ENCODE results near the gene NT5C3B. TPM values are rescaled to one million over a fixed set of nuclear protein-coding genes. Genes with fewer than 3 reads are reported as not detected.

Gene NT5C3B
- polyA plus RNA-seq (2013): 45.0 and 48.0 TPM in 2 replicates

DNA sequence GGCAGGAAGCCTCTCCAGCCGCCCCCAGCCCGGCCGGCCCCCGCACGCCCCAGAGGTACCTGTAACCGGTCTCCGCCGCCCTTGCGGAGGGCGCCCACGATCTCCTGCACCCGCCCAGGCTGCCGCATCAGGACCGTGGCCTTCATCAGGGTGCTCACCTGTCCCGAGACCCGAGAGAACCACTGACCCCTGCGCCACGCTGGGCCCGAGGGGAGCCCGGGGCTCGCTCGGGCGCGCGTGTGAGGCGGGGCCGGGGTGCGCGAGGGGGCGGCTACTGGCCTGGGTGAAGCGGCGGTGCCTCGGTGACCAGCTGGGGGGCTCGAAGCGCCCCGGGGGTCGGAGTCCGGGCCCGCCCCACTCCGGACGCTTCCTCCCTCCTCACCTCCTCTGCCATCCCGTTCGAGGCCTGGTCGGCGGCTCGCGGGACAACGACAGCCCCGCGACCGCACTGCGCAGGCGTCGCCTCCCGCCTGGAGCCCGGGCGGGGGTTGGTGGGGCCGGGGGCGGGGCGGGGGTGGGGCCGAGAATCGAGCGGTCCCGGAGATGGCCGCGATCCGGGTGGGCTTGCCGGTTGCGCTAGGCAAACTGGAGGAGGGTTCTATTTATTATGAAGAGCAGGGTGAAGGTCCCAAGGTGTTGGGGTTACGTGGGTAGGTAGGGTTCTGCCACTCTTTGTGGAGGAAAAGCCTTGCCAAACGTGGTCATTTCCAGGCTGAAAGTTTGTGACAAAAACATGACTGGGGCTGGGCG is at the start of gene NT5C3B:
Gene NT5C3B (minus strand): TSS at position 433 of the 750 bp plus-strand sequence. CDS start 39 bp downstream, at position 394.
- Histone ChIP-seq H3K4me2 (ENCODE audit: low read length) (peak within 1 kb of the TSS; percentile 91), H3K79me2 (ENCODE audit: control insufficient read depth, insufficient read depth, low read length, poor library complexity) (peaks cover 4% of the 10 kb centered on the region), H3K27me3 (ENCODE audit: insufficient read depth, low read length) (no peaks in the 10 kb centered on the region), H3K9ac (ENCODE audit: low read length) (peak within 1 kb of the TSS; percentile 79), H4K12ac (ENCODE audit: low read depth, low read length) (peak within 1 kb of the TSS; percentile 91), H2BK12ac (ENCODE audit: low read length) (peak within 1 kb of the TSS; percentile 74), H4K91ac (ENCODE audit: low read depth, low read length) (peak within 1 kb of the TSS; percentile 50), H3K27ac (ENCODE audit: low read depth, low read length) (no peak within 1 kb of the TSS), H3K4ac (ENCODE audit: low read depth, low read length) (peak within 1 kb of the TSS; percentile 18), H2BK120ac (ENCODE audit: insufficient read depth, low read length, poor library complexity) (peak within 1 kb of the TSS; percentile 83), H4K8ac (ENCODE audit: low read depth, low read length) (peak within 1 kb of the TSS; percentile 80), H3K79me1 (ENCODE audit: low read length) (peaks cover 5% of the 10 kb centered on the region), H2AK5ac (ENCODE audit: low read length) (peak within 1 kb of the TSS; percentile 7), H2BK5ac (ENCODE audit: low read depth, low read length, poor library complexity) (peak within 1 kb of the TSS; percentile 55), H3K23ac (ENCODE audit: low read length) (no peak within 1 kb of the TSS), H3K9me3 (ENCODE audit: insufficient read depth, low read depth, low read length) (peaks cover 2% of the 10 kb centered on the region), H3K18ac (ENCODE audit: low read length) (peak within 1 kb of the TSS; percentile 91), H3K36me3 (ENCODE audit: control insufficient read depth in 1 of 2, insufficient read depth in 2 of 2, low read length in 2 of 2) (peaks cover 6 to 11% of the 10 kb centered on the region in 2 experiments), H3K4me1 (ENCODE audit: control insufficient read depth in 1 of 2, insufficient read depth in 2 of 2, low read length in 2 of 2) (peaks cover 4 to 5% of the 10 kb centered on the region in 2 experiments), H3K14ac (ENCODE audit: low read length) (peak within 1 kb of the TSS; percentile 94), H2AFZ (ENCODE audit: insufficient read depth, low read length, poor library complexity) (peak within 1 kb of the TSS; percentile 83), H3K4me3 (ENCODE audit: low read depth, low read length) (peak within 1 kb of the TSS; percentile 83)
- peak; percentile 35 to 65 for DNase-seq
- no CpG with 5 or more reads among the region's 72 CpGs for WGBS (ENCODE audit: extremely low coverage, insufficient coverage, insufficient read length)

DNA sequence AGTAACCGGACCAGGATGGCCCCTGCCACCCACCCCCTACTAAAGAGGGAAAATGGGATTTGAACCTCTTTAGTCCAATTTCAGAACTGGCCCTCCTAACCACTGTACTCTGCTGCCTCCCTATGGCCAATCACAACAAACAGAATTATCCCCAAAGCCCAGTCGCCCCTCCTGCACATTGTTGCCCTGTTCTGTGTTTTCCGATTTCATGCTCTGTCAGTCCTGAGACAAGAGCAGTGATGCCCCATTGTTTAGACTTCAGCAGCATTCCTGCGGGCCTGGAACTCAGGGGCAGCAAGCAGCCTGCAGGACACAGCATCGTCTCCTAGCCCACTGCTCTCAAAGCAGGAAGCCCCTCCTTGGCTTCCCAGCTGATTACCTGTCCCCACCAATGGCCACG is 49.7 kb upstream of the NT5C3B start:
- Histone ChIP-seq H3K79me2 (ENCODE audit: control insufficient read depth, insufficient read depth, low read length, poor library complexity) (no peaks in the 10 kb centered on the region), H3K9me3 (ENCODE audit: insufficient read depth, low read depth, low read length) (peaks cover 2% of the 10 kb centered on the region), H3K4me1 (ENCODE audit: control insufficient read depth in 1 of 2, insufficient read depth in 2 of 2, low read length in 2 of 2) (no peaks in the 10 kb centered on the region), H3K23ac (ENCODE audit: low read length) (no peak overlapping the region), H3K18ac (ENCODE audit: low read length) (peak overlapping the region; percentile 11), H3K14ac (ENCODE audit: low read length) (no peak overlapping the region), H2BK120ac (ENCODE audit: insufficient read depth, low read length, poor library complexity) (no peak overlapping the region), H3K4ac (ENCODE audit: low read depth, low read length) (no peak overlapping the region), H2AK5ac (ENCODE audit: low read length) (no peak overlapping the region), H4K8ac (ENCODE audit: low read depth, low read length) (no peak overlapping the region), H2AFZ (ENCODE audit: insufficient read depth, low read length, poor library complexity) (no peak overlapping the region), H2BK12ac (ENCODE audit: low read length) (no peak overlapping the region), H3K79me1 (ENCODE audit: low read length) (no peaks in the 10 kb centered on the region), H3K27me3 (ENCODE audit: insufficient read depth, low read length) (no peaks in the 10 kb centered on the region), H3K27ac (ENCODE audit: low read depth, low read length) (no peak overlapping the region), H3K36me3 (ENCODE audit: control insufficient read depth in 1 of 2, insufficient read depth in 2 of 2, low read length in 2 of 2) (peaks cover 71 to 83% of the 10 kb centered on the region in 2 experiments), H2BK5ac (ENCODE audit: low read depth, low read length, poor library complexity) (no peak overlapping the region), H4K91ac (ENCODE audit: low read depth, low read length) (no peak overlapping the region), H3K9ac (ENCODE audit: low read length) (no peak overlapping the region), H3K4me2 (ENCODE audit: low read length) (no peak overlapping the region), H4K12ac (ENCODE audit: low read depth, low read length) (no peak overlapping the region), H3K4me3 (ENCODE audit: low read depth, low read length) (no peak overlapping the region)
- no peak for DNase-seq
- WGBS (ENCODE audit: extremely low coverage, insufficient coverage, insufficient read length): no CpG with 5 or more reads among the region's 6 CpGs

DNA sequence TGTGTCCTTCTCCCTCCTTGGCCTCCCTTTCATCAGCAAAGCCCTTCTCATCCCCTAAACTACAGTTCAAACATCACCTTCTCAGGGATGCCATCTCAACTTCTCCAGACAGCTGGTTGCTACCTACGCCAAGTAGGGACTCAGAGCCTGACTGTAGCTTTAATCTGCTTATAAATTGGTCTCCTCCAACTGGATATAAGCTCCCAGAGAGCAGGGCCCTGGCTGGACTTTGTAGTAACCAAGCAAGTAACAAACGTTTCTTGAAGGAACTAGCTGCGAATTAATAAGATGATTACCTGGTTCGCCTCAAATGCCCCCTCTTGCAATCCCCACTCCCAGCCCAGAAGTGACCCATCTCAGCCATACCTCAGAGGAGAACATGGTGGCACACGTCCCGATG is 46.7 kb upstream of the NT5C3B start:
- Histone ChIP-seq H2BK5ac (ENCODE audit: low read depth, low read length, poor library complexity) (no peak overlapping the region), H3K9me3 (ENCODE audit: insufficient read depth, low read depth, low read length) (peaks cover 4% of the 10 kb centered on the region), H3K27ac (ENCODE audit: low read depth, low read length) (no peak overlapping the region), H2AFZ (ENCODE audit: insufficient read depth, low read length, poor library complexity) (no peak overlapping the region), H2AK5ac (ENCODE audit: low read length) (no peak overlapping the region), H3K4me1 (ENCODE audit: control insufficient read depth in 1 of 2, insufficient read depth in 2 of 2, low read length in 2 of 2) (no peaks in the 10 kb centered on the region), H3K27me3 (ENCODE audit: insufficient read depth, low read length) (no peaks in the 10 kb centered on the region), H3K79me2 (ENCODE audit: control insufficient read depth, insufficient read depth, low read length, poor library complexity) (no peaks in the 10 kb centered on the region), H3K14ac (ENCODE audit: low read length) (no peak overlapping the region), H3K4ac (ENCODE audit: low read depth, low read length) (no peak overlapping the region), H3K18ac (ENCODE audit: low read length) (no peak overlapping the region), H2BK120ac (ENCODE audit: insufficient read depth, low read length, poor library complexity) (no peak overlapping the region), H3K9ac (ENCODE audit: low read length) (no peak overlapping the region), H4K8ac (ENCODE audit: low read depth, low read length) (no peak overlapping the region), H3K23ac (ENCODE audit: low read length) (no peak overlapping the region), H3K36me3 (ENCODE audit: control insufficient read depth in 1 of 2, insufficient read depth in 2 of 2, low read length in 2 of 2) (peaks cover 73 to 91% of the 10 kb centered on the region in 2 experiments), H3K4me3 (ENCODE audit: low read depth, low read length) (no peak overlapping the region), H4K91ac (ENCODE audit: low read depth, low read length) (no peak overlapping the region), H3K79me1 (ENCODE audit: low read length) (no peaks in the 10 kb centered on the region), H2BK12ac (ENCODE audit: low read length) (no peak overlapping the region), H4K12ac (ENCODE audit: low read depth, low read length) (no peak overlapping the region), H3K4me2 (ENCODE audit: low read length) (no peak overlapping the region)
- DNase-seq: no peak
- no CpG with 5 or more reads among the region's 6 CpGs for WGBS (ENCODE audit: extremely low coverage, insufficient coverage, insufficient read length)

DNA sequence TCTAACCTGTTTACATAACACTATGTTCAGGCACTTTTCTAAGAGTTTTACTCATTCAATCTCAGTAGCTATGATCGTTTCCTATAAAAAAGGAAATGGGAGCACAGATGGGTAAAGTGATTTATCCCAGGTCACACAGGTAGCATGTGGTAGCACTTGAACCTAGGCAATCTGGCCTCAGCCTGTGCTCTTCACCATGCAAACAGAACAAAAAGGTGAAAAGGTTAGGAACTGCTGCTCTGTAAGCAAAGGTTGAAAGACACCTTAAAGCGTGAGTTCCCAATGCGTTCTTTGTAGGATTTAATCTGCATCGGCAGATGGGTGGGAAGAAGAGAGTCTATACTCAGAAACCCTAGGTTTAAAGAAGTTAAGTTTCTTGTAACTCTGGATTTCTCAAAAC is 44.1 kb upstream of the NT5C3B start:
- no peaks in the 10 kb centered on the region for H3K79me2 ChIP-seq (ENCODE audit: control insufficient read depth, insufficient read depth, low read length, poor library complexity)
- peaks cover 2% of the 10 kb centered on the region for H3K9me3 ChIP-seq (ENCODE audit: insufficient read depth, low read depth, low read length)
- H3K14ac ChIP-seq (ENCODE audit: low read length): no peak overlapping the region
- H2BK12ac ChIP-seq (ENCODE audit: low read length): no peak overlapping the region
- DNase-seq: no peak
- H3K27ac ChIP-seq (ENCODE audit: low read depth, low read length): no peak overlapping the region
- H4K12ac ChIP-seq (ENCODE audit: low read depth, low read length): no peak overlapping the region
- H2AFZ ChIP-seq (ENCODE audit: insufficient read depth, low read length, poor library complexity): no peak overlapping the region
- H3K36me3 ChIP-seq (ENCODE audit: control insufficient read depth in 1 of 2, insufficient read depth in 2 of 2, low read length in 2 of 2): peaks cover 60 to 73% of the 10 kb centered on the region in 2 experiments
- H3K79me1 ChIP-seq (ENCODE audit: low read length): no peaks in the 10 kb centered on the region
- no peak overlapping the region for H3K9ac ChIP-seq (ENCODE audit: low read length)
- no peak overlapping the region for H3K4me3 ChIP-seq (ENCODE audit: low read depth, low read length)
- H3K18ac ChIP-seq (ENCODE audit: low read length): no peak overlapping the region
- no peak overlapping the region for H3K4ac ChIP-seq (ENCODE audit: low read depth, low read length)
- H3K4me1 ChIP-seq (ENCODE audit: control insufficient read depth in 1 of 2, insufficient read depth in 2 of 2, low read length in 2 of 2): no peaks in the 10 kb centered on the region
- WGBS (ENCODE audit: extremely low coverage, insufficient coverage, insufficient read length): no CpG with 5 or more reads among the region's 4 CpGs
- no peak overlapping the region for H4K8ac ChIP-seq (ENCODE audit: low read depth, low read length)
- no peak overlapping the region for H2BK5ac ChIP-seq (ENCODE audit: low read depth, low read length, poor library complexity)
- no peak overlapping the region for H3K23ac ChIP-seq (ENCODE audit: low read length)
- no peak overlapping the region for H4K91ac ChIP-seq (ENCODE audit: low read depth, low read length)
- no peak overlapping the region for H3K4me2 ChIP-seq (ENCODE audit: low read length)
- H2AK5ac ChIP-seq (ENCODE audit: low read length): no peak overlapping the region
- no peaks in the 10 kb centered on the region for H3K27me3 ChIP-seq (ENCODE audit: insufficient read depth, low read length)
- H2BK120ac ChIP-seq (ENCODE audit: insufficient read depth, low read length, poor library complexity): no peak overlapping the region
